ENCODE results near the gene PTCH1.

DNA sequence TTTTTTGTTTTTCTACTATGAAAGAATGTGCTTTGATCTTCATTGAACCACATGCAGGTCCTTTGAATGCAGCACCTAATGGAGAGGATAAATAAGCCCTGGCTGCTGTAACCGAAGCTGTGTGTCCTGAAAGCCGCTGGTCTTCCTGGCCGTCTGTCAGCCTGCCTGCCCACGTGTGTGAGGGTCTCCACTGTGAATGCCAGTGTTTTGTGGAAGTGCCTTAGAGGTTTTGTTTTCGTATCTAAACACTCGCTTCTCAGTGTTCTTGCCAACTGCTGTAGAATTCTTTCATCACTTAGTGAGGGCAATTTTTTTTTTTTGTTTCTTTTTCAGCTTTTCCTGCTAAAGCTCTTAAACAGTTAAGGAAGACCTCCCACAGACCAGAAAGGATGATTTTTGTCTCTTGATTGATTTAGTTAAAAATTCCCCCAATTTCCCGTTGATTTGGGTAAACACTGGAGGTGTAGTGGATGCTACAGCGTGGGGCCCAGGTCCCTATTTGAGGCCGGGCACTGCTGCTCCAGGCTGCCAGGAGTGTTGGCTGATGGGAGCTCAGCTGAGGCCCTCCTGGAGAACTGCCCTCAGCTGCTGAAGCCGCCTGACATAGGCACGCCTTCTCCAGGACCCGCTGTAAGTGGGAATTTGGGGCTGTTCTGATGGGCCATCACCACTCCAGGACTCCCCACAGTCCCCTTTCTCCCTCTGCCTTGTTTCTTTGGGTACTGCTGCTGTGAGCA is 29.2 kb upstream of the PTCH1 start:
- TF ChIP-seq, protein P1, sequence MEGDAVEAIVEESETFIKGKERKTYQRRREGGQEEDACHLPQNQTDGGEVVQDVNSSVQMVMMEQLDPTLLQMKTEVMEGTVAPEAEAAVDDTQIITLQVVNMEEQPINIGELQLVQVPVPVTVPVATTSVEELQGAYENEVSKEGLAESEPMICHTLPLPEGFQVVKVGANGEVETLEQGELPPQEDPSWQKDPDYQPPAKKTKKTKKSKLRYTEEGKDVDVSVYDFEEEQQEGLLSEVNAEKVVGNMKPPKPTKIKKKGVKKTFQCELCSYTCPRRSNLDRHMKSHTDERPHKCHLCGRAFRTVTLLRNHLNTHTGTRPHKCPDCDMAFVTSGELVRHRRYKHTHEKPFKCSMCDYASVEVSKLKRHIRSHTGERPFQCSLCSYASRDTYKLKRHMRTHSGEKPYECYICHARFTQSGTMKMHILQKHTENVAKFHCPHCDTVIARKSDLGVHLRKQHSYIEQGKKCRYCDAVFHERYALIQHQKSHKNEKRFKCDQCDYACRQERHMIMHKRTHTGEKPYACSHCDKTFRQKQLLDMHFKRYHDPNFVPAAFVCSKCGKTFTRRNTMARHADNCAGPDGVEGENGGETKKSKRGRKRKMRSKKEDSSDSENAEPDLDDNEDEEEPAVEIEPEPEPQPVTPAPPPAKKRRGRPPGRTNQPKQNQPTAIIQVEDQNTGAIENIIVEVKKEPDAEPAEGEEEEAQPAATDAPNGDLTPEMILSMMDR (IDR thresholded peaks at IDR 0.05) = no peak
- no peak for TF ChIP-seq POLR2A (IDR thresholded peaks at IDR 0.05)
